HG03097 (cell line): ENCODE measurements around the gene OTOP2.

Experiments used
- ATAC-seq: cut with Tn5 transposase; IDR thresholded peaks from one replicate; pipeline ENCODE4 v1.9.1; 2021; ENCODE audit not compliant: unreplicated experiment, low FRiP score

OTOP2 gene

DNA sequence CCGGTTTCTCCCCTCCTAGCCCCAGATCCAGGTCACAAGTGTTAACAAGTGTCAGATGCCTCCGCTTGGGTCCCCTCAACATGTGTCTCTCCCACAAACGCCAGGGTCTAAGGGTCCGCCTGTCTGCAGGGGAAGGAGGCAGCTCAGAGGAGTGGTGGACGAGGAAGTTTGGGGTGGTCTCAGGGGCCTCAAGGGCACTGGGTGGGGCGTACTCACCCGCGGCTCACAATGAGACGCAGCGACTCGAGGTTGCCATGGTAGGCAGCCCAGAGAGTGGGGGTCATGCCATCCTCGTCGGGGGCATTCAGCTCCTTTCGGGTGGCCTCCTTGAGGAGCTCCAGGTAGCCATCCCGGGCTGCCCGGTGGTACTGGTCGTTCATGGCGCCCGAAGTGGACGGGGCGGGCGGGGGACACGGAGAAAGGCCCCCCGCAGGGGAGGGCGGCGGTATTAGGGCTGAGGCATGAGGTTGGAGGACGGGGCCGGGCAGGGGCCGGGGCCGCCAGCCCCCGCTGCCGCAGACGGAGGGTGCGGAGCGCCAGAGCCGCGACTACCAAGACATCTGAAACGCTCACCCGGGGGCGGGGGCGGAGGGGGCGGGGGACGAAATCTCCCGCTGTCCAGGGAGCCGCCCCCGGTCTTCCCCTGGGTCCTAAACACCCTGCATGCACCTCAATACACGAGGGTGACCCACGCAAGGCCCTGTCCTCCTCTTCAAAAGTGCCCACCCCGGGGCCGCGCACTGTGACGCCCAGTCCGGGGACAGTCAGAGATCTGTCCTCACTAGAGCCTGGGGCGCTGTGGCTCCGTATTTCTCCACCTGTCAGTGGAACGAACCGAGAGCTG is 1.2 kb upstream of the OTOP2 start, which contains the start of gene USH1G:
Gene USH1G, minus strand, starts transcription at position 562 of the 844 bp plus-strand sequence. Its CDS starts 182 bp downstream, at position 380.
- ATAC-seq, result no peak

DNA sequence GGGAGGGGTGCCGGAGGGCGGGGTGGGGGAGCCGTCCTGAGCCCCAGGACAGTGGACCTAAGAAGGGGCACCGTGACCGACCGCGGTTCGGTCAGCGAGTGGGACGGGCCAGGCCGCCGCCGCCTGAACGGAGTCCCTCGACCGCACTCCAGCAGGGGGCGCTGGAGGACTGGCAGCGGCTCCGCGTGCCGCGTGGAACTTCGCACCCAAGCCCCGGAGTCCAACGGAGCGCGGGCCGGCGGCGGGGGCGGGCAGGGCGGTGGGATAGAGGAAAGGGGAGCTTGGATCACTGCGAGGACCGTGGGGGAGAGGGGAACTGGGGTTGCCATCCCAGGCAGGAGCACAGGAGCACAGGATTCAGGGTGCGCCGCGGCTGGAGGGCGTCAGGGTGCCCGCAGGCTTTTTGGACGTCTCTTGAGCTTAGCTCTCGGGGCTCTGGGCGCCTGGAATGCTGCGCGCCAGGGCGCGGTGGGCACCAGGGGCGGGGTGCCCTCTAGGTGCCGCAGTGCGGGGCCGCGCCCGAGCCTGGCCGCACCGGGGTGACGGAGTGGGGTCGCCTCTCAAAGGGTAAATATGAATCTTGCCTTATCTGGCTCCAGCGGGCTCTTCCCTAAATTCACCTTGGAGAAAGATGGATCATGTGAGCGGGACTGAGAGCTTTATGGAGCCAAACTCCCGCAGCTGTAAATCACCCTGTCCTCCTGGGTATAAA is 379 bp upstream of the OTOP2 start:
- no peak for ATAC-seq

DNA sequence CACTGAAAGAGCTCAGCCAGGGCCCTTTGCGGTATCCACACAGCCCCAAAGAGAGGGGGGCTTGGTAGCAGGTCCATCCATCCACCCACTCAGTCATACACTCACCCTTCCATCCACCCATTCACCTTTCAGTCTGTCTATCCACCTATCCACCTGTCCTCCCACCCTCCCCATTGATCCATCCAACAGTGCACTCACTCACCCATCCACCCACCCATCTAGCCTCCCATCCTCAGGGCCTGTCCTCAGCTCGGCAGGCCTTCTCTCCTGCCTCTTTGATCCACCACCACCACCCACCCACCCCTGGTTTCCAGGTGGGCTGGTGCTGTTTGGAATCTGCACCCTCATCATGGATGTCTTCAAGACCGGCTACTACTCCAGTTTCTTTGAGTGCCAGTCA is 1.2 kb downstream of the OTOP2 start:
- ATAC-seq, result no peak

DNA sequence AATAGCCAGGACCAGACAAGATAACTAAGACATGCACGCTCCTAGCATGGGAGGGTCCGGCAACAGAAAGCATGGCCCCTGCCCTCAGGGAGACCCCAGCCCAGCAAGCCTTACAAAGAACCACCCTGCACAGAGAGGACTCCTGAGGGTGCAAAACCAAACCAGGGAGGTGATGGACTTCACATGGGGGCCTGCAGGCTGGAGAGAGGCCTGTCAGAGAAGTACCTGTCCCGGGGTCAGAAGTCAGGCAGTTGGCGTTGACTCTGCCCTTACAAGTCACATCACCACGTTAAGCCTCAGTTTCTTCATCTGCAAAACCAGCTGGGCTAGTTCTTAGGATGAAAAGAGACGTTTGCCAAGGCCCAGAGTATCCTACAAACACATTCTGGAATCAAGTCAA is 4.7 kb downstream of the OTOP2 start:
- no peak for ATAC-seq

DNA sequence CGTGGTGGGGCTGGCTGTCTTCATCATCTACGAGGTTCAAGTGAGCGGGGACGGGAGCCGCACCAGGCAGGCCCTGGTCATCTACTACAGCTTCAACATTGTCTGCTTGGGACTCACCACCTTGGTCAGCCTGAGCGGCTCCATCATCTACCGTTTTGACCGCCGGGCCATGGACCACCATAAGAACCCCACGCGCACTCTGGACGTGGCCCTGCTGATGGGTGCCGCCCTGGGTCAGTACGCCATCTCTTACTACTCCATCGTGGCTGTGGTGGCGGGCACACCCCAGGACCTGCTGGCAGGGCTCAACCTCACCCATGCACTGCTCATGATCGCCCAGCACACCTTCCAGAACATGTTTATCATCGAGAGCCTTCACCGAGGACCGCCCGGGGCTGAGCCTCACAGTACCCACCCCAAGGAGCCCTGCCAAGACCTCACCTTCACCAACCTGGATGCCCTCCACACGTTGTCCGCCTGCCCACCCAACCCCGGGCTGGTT is 6.5 kb downstream of the OTOP2 start:
- no peak for ATAC-seq

DNA sequence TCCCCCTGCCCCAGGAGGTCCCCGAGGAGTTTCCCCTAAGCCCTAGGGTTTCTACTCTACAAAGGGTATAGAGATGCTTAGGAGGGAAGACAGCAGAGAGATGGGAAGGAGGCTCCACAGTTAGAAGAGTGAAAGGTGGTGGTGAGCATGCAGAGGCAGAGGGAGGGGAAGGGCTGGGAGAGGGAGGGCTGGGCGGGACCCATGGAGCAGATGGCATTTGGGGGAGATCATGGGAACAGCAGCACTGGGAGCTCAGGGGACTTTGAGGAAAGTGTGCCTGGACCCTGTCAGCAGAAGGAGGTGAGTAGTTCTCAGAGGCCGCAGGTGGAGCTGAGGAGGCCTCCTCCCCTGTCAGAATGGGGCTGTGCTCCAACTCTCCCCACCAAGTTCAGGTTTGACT is 11.0 kb downstream of the OTOP2 start:
- no peak for ATAC-seq

DNA sequence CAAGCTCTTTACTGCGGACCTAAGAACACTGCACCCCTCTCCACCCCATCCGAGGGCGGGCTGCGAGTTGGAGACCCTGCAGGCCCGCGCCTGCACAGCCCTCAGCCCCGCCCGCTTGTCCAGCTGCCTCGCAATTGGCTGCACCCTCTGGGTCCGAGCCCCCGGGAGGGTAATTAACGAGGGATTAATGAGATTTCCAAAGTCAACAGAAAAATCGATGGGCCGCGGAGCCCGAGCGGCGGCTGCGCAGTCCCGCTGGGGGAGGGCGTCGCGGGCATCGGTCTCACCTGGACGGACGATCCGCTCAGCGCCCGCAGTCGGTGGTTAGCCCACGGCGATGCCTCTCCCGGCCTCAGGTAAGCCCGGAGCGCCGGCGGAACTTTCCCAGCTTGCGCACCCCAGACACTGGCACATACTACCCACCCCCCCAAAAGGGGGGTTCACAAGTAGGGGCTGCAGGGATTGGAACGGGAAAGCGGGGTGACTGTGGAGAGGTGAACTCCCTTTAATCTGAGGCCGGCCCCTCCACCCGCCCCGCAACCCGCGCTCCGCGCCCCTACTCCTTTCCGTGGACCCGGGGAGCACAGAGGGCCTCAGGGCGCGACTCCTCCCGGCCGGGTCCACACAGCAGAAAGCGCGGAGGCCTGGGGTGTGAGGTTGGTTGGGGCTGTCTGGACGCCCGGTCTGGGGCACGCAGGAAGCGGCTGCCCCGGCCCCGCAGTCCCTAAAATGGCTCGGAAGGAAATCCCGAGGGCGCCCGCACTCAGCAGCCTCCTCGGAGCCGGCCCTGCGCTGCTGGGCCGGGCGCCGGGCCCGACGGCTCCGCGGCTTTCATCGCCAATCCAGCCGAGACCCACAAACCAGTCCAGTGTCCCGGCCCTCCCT is 11.8 kb downstream of the OTOP2 start, which contains the start of gene OTOP3:
Gene OTOP3, plus strand, starts transcription at position 314 of the 885 bp plus-strand sequence. Its CDS starts 24 bp downstream, at position 338.
- ATAC-seq, result no peak

DNA sequence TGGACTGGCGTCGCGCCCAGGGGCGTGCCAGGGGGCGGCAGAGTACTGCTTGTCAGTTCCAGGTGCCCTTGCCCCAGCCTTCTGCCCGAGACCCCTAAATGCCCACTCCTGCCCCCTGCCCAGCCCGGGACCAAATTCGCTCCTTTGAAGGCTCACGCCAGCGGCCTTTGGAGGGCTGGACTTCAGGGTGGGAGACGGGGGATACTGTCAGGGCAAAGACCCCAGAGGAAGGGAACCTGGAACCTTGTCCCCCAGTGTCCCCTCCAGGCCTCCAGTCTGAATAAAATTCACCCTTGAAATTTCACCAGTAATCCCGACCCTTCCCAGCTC is 12.4 kb downstream of the OTOP2 start:
- no peak for ATAC-seq

DNA sequence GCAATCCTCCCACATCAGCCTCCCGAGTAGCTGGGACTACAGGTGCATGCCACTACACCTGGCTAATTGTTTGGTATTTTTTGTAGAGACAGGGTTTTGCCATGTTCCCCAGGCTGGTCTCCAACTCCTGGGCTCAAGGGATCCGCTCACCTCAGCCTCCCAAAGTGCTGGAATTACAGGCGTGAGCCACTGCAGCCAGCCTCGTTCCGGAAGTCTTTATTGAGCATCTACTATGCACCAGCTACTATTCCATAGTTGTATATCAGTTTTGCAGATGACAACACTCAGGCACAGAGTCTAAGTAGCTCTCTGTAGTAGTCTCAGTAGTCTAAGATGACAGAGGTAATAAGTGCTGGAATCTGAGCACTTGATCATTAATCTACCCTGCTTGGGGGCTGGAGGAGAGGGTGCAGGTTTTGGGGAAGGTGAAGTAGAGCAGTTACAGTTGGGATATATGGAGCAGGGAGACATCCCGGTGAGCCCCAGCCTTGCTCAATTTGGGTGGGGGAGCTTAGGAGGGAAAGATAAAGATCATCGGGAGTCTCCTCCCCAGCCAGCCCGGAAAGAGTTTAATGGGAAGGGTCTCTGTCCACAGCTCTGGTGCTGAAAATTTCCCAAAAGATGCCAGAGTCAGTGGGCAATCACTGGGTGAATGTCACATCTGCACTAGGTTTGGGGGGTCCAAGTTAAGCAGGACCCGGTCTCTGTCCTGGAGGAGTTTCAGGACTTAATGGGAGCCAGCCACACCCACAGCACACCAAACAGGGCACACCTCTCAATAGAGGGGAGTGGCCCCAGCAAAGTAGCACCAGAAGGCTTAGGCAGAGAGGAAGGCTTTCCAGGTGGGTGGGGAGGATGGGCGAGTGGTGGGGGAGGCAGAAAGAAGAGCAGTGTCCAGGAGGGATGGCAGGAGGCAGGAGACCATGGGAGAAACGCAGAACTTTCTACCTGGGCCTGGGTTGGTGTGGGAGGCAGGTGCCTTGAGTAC is 13.3 kb downstream of the OTOP2 start:
- no peak for ATAC-seq

DNA sequence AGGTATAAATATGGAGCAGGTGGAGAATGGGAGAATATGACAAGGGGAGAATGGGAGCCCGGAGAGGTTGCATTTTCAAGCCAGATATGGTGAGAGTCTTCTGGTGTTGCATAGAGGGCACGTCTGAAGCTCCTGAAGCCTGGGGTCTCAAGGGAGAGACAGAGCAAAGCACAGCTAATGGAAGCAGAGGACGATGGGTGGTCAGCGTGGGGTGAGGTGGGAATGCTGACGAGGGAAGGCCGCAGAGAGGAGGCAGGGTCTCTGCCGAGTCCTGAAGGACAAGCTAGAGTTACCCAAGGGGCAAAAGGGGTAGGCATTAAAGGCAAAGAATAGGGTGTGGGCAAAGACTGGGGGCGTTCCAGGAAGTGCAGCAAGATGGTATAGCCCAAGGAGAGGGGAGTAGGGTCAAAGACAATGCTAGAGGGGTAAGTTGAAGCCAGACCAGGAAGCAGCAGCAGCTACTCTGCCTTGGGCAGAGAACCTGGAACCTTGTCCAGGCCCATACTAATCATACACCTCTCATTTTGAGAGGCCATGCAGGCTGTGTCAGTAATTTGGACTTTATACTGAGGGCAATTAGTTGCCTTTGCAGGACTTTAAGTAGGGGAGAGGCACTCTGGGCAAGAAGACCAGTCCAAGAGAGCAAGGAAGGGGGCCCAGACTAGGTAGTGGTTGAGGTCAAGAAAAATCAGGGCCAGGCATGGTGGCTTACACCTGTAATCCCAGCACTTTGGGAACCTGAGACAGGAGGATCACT is 14.3 kb downstream of the OTOP2 start:
- ATAC-seq, result no peak

DNA sequence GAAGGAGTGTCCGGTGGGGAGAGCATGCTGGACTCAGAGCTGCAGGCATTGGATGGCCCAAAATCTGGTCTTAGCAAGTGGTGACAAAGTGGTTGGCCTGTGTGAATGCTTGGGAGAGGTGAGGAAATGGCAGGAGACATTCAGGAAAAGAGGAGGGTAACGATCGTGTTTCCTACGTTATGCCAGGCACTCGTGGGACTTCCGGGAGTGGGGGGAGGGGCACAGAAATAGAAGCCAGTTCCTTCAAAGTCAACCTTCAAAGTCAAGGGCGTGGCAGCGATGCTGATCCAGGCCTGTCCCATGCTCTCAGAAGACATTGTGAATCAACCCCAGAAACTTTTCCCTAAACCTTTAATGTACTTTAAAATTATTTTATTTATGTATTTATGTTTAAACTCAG is 15.5 kb downstream of the OTOP2 start:
- ATAC-seq, result no peak

DNA sequence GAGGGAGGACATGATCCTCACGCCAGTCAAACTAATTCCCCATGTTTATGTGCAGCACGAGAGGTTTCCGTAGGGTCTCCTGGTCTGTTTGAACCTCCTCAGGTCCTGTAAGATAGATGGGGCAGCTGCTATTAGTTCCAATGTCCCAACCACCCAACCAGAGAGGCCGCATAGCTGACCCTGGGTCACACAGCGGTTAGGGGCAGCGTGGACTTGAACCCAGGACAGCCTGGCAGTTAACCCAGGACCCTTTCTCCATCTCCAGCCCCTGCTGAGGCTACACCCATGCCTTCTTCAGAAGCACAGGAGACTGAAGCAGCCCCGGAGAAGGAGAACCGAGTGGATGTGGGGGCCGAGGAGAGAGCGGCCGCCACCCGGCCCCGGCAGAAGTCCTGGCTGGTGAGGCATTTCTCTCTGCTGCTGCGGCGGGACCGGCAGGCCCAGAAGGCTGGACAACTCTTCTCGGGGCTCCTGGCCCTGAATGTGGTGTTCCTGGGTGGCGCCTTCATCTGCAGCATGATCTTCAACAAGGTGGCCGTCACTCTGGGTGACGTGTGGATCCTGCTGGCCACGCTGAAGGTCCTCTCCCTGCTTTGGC is 17.2 kb downstream of the OTOP2 start:
- no peak for ATAC-seq

DNA sequence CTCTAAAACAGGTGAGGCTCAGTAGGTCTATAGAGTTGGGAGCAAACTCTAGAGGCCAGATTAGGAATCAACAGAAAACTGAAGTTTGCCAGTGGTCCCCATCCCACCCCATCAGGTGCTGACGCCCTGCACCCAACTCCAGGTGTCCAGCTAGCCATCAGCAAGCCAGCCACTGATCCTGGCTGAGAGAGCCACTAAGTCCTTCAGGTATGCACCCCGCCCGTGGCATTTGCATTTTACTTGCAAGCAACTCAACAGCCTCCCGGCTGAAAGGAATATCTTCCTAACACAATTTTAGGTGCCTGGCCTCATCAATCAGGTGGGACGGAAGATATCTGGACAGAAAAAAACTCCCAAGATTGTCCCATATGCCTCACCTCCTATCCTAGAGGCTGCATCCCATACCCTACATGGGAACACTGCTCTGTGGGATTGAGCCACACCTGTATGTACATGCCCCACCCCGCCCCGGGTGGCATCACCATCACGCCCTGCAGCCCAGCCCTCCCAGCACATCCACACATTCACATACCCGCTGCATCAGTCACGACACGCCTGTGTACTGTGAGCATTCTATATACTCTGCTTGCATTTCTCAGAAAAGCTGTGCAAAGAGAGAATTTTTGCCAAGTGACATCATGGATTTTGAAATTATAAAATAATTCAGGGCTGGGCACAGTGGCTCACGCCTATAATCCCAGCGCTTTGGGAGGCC is 19.9 kb downstream of the OTOP2 start:
- no peak for ATAC-seq

DNA sequence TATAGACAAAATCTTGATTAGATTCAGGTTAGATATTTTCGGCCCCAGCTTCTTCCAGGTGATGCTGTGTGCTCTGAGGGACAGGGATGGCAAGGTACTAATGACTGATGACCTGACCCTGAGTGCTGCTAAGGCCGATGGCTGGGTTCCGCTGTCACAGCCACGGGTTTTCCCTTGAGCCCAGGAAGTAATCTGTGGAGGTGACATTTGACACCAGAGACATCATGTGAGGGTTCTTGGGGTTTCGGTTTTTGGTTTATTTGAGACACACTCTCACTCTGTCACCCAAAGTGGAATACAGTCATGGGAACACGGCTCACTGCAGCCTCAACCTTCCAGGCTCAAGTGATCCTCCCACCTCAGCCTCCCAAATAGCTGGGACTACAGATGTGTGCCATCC is 21.5 kb downstream of the OTOP2 start:
- no peak for ATAC-seq

DNA sequence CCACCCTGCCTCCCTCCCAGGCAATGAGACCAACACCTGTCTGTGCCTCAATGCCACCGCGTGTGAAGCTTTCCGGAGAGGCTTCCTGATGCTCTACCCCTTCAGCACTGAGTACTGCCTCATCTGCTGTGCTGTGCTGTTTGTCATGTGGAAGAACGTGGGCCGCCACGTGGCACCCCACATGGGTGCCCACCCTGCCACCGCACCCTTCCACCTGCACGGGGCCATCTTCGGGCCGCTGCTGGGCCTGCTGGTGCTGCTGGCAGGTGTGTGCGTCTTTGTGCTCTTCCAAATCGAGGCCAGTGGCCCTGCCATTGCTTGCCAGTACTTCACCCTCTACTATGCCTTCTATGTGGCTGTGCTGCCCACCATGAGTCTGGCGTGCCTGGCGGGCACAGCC is 22.6 kb downstream of the OTOP2 start:
- ATAC-seq, result no peak

DNA sequence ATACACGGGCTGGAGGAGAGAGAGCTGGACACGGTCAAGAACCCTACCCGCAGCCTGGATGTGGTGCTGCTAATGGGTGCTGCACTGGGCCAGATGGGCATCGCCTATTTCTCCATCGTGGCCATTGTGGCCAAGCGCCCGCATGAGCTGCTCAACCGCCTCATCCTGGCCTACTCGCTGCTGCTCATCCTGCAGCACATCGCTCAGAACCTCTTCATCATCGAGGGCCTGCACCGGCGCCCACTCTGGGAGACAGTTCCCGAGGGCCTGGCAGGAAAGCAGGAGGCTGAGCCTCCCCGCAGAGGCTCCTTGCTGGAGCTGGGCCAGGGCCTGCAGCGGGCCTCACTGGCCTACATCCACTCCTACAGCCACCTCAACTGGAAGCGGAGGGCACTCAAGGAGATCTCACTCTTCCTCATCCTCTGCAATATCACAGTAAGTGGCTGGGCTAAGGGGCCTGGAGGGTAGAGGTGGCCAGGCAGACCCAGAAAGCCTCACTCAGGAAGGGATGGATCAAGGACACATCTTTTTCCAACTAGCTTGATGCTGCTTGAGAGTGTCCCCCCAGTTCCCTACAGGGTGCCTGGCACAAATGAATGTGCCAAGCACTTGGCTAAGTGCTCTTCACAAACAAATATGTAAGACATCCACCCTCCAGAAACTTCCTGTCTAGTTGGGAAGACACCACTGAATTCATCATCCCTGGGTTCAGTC is 23.1 kb downstream of the OTOP2 start:
- ATAC-seq, result no peak

DNA sequence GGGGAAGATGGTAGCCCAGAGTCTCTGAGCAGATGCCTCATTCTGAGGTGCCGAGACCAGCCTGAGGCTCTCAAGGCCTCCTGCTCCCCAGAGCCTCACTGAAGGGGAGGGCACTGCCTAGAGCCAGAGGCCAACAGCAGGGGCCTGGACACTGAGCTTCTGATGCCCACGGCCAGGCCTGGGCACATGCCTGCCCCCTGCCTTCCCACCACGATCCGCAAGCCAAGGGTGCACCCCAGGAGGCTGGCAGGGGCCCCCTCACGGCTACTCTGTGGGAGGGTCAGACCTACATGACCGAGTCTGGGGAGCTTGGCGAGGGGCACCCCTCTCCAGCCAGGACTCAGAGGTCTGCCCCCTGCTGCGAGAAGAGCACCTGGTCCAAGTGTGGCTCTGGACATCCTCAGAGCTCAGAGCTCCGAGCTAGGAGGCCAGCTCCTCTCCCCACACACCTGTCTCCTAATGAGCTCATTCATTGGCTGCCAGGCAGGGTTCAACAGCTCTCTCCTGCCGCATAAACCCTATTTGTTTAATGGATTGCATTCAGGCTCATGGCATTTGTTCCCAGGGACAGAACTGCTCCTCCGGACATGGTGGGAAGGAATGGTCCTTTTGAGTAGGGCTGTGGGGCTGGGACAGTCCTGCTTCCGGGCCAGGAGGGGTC is 25.5 kb downstream of the OTOP2 start:
- ATAC-seq, result no peak
